ENCODE data around the gene PKD2. TPM values are rescaled to one million over a fixed set of nuclear protein-coding genes. Genes with fewer than 3 reads are reported as not detected.

Gene PKD2
- total RNA-seq, 1 donor from 2014 or later: 12.4 TPM

- no peak for FAIRE-seq
- H3K36me3 ChIP-seq (ENCODE audit: control insufficient read depth, insufficient read depth, low read length): no peaks in the 10 kb centered on the region
- TF ChIP-seq CTCF (IDR thresholded peaks at IDR 0.05; ENCODE audit: insufficient read depth, low read length, severe bottlenecking): no peak
- H3K27me3 ChIP-seq (ENCODE audit: control insufficient read depth, insufficient read depth, low read length): peaks cover 2% of the 10 kb centered on the region
- no peak for DNase-seq (ENCODE audit: low read depth)
- H3K4me3 ChIP-seq (ENCODE audit: low read depth, low read length): no peak within 1 kb of the TSS
Measured at GRCh38 chr4:87975466-87975865, 32.0 kb upstream of the PKD2 start, which contains the start of gene SPP1. Gene SPP1, plus strand, starts transcription at chr4:87975714. Its CDS starts 1,182 bp downstream, at chr4:87976896.

- no peak for FAIRE-seq
- TF ChIP-seq CTCF (IDR thresholded peaks at IDR 0.05; ENCODE audit: insufficient read depth, low read length, severe bottlenecking): no peak
Measured at GRCh38 chr4:87977521-87978278, 29.7 kb upstream of the PKD2 start.

DNA sequence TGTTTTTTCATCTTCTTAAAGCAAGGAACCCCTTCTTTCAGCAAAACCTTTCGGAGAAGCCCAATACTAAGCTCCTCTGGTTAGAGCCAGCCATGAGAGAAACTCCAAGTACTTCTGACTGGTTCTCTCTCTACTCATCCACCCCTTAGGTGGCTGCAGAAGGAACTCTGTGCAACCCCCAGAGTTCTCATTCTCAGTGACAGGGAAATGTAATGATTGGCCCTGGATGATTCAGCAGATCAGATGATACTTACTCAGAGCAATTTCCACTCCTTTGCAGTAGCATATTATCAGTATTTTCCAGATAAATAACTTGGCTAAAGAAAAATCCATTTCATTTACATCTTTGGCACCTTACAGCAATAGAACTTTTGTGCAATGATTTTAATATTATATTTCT lies 28.8 kb upstream of the PKD2 start:
- DNase-seq (ENCODE audit: low read depth) (peak; percentile 43), FAIRE-seq (no peak)
- no peak overlapping the region for H3K4me3 ChIP-seq (ENCODE audit: low read depth, low read length)

More at GRCh38 chr4:87977521-87978278, 29.7 kb upstream of the PKD2 start:
- Histone ChIP-seq H3K27me3 (ENCODE audit: control insufficient read depth, insufficient read depth, low read length) (peaks cover 2% of the 10 kb centered on the region), H3K4me3 (ENCODE audit: low read depth, low read length) (no peak overlapping the region), H3K36me3 (ENCODE audit: control insufficient read depth, insufficient read depth, low read length) (no peaks in the 10 kb centered on the region)
- DNase-seq (ENCODE audit: low read depth): no peak

GRCh38 chr4:87979810-87980209 lies 27.6 kb upstream of the PKD2 start:
- no peak for DNase-seq (ENCODE audit: low read depth)
- H3K36me3 ChIP-seq (ENCODE audit: control insufficient read depth, insufficient read depth, low read length): no peaks in the 10 kb centered on the region
- FAIRE-seq: no peak
- no peak overlapping the region for H3K4me3 ChIP-seq (ENCODE audit: low read depth, low read length)
- TF ChIP-seq CTCF (IDR thresholded peaks at IDR 0.05; ENCODE audit: insufficient read depth, low read length, severe bottlenecking): no peak
- H3K27me3 ChIP-seq (ENCODE audit: control insufficient read depth, insufficient read depth, low read length): peaks cover 2% of the 10 kb centered on the region

More for the DNA sequence above, 28.8 kb upstream of the PKD2 start:
- no peak for TF ChIP-seq CTCF (IDR thresholded peaks at IDR 0.05; ENCODE audit: insufficient read depth, low read length, severe bottlenecking)
- H3K36me3 ChIP-seq (ENCODE audit: control insufficient read depth, insufficient read depth, low read length): no peaks in the 10 kb centered on the region
- peaks cover 2% of the 10 kb centered on the region for H3K27me3 ChIP-seq (ENCODE audit: control insufficient read depth, insufficient read depth, low read length)

DNA sequence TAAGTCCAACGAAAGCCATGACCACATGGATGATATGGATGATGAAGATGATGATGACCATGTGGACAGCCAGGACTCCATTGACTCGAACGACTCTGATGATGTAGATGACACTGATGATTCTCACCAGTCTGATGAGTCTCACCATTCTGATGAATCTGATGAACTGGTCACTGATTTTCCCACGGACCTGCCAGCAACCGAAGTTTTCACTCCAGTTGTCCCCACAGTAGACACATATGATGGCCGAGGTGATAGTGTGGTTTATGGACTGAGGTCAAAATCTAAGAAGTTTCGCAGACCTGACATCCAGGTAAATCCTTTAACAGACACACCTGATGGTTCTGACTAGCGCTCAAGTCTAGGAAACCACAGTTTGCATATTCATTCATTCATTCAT lies 25.9 kb upstream of the PKD2 start:
- Histone ChIP-seq H3K27me3 (ENCODE audit: control insufficient read depth, insufficient read depth, low read length) (peaks cover 2% of the 10 kb centered on the region), H3K36me3 (ENCODE audit: control insufficient read depth, insufficient read depth, low read length) (no peaks in the 10 kb centered on the region), H3K4me3 (ENCODE audit: low read depth, low read length) (no peak overlapping the region)
- DNase-seq (ENCODE audit: low read depth): no peak
- no peak for TF ChIP-seq CTCF (IDR thresholded peaks at IDR 0.05; ENCODE audit: insufficient read depth, low read length, severe bottlenecking)
- no peak for FAIRE-seq

Measured in bronchial epithelial cell (primary cell).